ENCODE data around the gene AVEN.

The AVEN gene

DNA sequence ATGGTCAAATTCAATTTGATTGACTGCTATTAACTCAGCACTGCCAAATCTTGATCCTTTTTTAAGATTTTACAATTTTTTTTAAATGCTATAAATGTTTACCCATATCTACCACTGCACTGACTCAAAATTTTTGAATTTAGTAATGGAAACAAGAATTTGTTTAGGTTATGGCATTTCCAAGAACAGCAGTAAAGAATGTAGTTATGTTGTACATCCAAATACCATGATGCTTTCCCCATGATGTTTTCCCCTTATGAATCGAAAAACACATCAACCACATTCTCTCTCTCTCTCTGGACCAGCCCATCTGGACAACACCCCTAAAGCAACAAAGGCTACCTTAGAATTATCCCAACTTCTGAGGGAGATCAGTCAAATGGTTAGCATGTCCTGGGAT, 56.5 kb downstream of the AVEN start:
- H3K27ac ChIP-seq, result no peak overlapping the region
- no peaks in the 10 kb centered on the region for H3K27me3 ChIP-seq (replicated peaks)
- H3K4me3 ChIP-seq (ENCODE audit: low read depth, low read length), result no peak overlapping the region
- H3K36me3 ChIP-seq (replicated peaks), result no peaks in the 10 kb centered on the region
- DNase-seq, result no peak
- TF ChIP-seq, protein P1, sequence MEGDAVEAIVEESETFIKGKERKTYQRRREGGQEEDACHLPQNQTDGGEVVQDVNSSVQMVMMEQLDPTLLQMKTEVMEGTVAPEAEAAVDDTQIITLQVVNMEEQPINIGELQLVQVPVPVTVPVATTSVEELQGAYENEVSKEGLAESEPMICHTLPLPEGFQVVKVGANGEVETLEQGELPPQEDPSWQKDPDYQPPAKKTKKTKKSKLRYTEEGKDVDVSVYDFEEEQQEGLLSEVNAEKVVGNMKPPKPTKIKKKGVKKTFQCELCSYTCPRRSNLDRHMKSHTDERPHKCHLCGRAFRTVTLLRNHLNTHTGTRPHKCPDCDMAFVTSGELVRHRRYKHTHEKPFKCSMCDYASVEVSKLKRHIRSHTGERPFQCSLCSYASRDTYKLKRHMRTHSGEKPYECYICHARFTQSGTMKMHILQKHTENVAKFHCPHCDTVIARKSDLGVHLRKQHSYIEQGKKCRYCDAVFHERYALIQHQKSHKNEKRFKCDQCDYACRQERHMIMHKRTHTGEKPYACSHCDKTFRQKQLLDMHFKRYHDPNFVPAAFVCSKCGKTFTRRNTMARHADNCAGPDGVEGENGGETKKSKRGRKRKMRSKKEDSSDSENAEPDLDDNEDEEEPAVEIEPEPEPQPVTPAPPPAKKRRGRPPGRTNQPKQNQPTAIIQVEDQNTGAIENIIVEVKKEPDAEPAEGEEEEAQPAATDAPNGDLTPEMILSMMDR (IDR thresholded peaks at IDR 0.05; ENCODE audit: low read depth, low read length, missing control alignments), result no peak
- in situ Hi-C loops (cut with HindIII; ENCODE audit: low pct_ligation_motif_present, low sequenced_read_pairs), result loop anchor here (25.0 kb wide), 1 partner anchor 245 kb away; no protein-coding TSS in a partner anchor

DNA sequence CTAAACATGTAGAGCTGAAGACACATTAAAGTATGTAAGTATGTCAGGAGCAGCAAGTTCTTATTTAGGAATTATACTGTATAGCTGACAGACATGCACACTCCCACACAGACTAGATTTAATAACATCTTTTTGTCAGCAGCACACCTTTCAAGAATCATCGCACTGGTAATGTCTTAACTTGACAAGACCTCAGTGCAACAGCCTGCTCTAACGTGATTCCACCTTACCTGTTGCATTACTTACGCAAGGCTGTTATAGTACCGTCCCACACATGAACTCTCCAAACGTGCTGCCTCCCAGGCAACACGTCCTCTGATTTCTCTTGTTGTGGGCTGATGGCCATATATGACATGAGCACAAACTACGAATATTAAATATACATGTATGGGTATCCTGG, 58.8 kb downstream of the AVEN start:
- no peak for DNase-seq
- Histone ChIP-seq H3K36me3 (replicated peaks) (no peaks in the 10 kb centered on the region), H3K4me3 (ENCODE audit: low read depth, low read length) (no peak overlapping the region), H3K27me3 (replicated peaks) (no peaks in the 10 kb centered on the region), H3K27ac (no peak overlapping the region)
- in situ Hi-C loops (cut with HindIII; ENCODE audit: low pct_ligation_motif_present, low sequenced_read_pairs), result loop anchor here (25.0 kb wide), 1 partner anchor 243 kb away; no protein-coding TSS in a partner anchor
- TF ChIP-seq, protein P1 (IDR thresholded peaks at IDR 0.05; ENCODE audit: low read depth, low read length, missing control alignments), result no peak

DNA sequence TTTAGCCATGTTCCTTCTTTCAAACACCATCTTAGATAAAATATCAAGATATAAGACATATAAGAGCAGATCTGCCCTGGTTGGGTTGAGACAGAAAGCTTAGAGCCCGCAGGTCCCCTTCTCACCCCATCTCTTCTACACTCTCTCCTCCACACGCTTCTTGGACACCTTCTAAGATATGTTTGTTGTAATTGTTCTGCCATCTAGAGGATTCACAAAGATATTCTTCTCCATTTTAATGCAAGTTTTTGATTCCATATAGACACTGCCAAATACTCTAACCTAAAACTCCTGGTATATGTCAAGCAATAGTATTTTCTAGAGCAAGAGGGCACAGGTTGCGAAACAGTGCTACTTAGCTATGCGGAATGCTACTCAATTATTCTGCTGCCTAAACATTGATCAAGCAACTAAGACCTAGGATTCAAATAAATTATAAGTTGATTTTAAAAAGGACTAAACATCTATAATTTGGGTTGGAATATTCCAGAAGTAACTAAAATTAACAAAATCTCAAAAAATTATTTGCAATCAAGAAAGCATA, 63.9 kb downstream of the AVEN start:
- H3K4me3 ChIP-seq (ENCODE audit: low read depth, low read length), result no peak overlapping the region
- no peaks in the 10 kb centered on the region for H3K36me3 ChIP-seq (replicated peaks)
- DNase-seq, result no peak
- H3K27ac ChIP-seq, result no peak overlapping the region
- H3K27me3 ChIP-seq (replicated peaks), result no peaks in the 10 kb centered on the region
- TF ChIP-seq, protein P1 (IDR thresholded peaks at IDR 0.05; ENCODE audit: low read depth, low read length, missing control alignments), result no peak
- in situ Hi-C loops (cut with HindIII; ENCODE audit: low pct_ligation_motif_present, low sequenced_read_pairs), result loop anchor here (25.0 kb wide), 1 partner anchor 238 kb away; no protein-coding TSS in a partner anchor

DNA sequence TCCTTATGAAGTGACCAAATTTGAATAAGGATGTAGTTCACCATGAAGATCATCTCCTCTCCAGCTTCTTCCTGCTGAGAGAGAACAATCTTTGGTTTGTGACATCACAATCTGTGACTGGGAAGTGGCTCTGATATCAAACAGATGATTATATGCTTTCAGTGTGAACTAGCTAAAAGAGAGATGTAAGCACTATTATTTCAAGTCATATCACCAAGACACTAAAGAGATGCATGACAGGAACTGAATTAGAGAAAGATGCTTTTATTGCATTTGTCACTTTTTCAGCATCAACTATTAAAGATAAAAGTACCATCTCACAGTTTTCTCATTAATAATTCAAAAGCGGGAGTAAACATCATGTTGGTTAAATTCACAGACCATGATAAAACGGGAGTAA, 67.2 kb downstream of the AVEN start:
- DNase-seq, result no peak
- in situ Hi-C loops (cut with HindIII; ENCODE audit: low pct_ligation_motif_present, low sequenced_read_pairs), result no loop called here
- TF ChIP-seq, protein P1 (IDR thresholded peaks at IDR 0.05; ENCODE audit: low read depth, low read length, missing control alignments), result no peak
- H3K36me3 ChIP-seq (replicated peaks), result no peaks in the 10 kb centered on the region
- no peak overlapping the region for H3K27ac ChIP-seq
- no peak overlapping the region for H3K4me3 ChIP-seq (ENCODE audit: low read depth, low read length)
- H3K27me3 ChIP-seq (replicated peaks), result no peaks in the 10 kb centered on the region

DNA sequence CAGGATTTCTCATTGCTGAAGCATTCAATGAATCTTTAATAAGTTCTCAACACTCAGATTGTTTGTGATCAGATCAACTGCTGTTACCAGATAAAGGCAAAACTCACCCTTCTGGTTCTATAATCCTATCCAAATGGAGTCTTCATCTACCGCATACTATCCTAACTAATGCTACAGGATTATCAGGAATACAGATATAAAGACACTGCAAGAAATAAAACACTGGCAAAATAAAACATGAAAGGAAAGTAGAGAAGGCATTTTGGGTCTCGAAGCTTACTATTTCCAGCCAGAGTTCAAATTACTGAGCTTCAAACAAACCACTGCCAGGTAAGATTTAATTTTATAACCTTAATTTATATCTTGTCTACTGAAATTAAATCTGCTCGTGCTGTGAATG, 70.2 kb downstream of the AVEN start:
- H3K27ac ChIP-seq, result no peak overlapping the region
- no peak for DNase-seq
- no peaks in the 10 kb centered on the region for H3K36me3 ChIP-seq (replicated peaks)
- TF ChIP-seq, protein P1 (IDR thresholded peaks at IDR 0.05; ENCODE audit: low read depth, low read length, missing control alignments), result no peak
- in situ Hi-C loops (cut with HindIII; ENCODE audit: low pct_ligation_motif_present, low sequenced_read_pairs), result no loop called here
- H3K4me3 ChIP-seq (ENCODE audit: low read depth, low read length), result no peak overlapping the region
- H3K27me3 ChIP-seq (replicated peaks), result no peaks in the 10 kb centered on the region

DNA sequence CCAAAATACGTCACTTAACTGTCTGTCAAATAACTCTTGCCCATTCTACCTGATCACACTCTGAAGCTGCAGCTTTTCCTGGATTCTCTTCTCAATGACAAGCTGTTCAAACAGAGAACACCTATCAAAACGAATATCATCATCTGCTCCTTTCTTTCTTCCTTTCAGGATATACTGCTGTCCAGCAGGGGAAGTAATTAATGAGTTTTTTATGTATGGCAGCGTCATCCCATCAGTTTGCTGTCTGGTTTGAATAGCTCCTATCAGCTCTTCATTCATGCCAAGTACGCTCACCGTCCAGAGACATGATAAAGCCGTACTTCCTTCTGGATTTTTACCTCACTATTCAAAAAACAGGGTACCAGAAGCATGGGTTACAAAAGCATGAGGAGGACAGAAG, 70.8 kb downstream of the AVEN start, which contains the start of gene CHRM5:
Gene CHRM5 (plus strand): TSS at position 274 of the 400 bp plus-strand sequence. CDS start 94,221 bp downstream, outside the sequence.
- no peak for DNase-seq
- Histone ChIP-seq H3K27me3 (replicated peaks) (no peaks in the 10 kb centered on the region), H3K27ac (no peak within 1 kb of the TSS), H3K4me3 (ENCODE audit: low read depth, low read length) (no peak within 1 kb of the TSS), H3K36me3 (replicated peaks) (no peaks in the 10 kb centered on the region)
- TF ChIP-seq, protein P1 (IDR thresholded peaks at IDR 0.05; ENCODE audit: low read depth, low read length, missing control alignments), result peak; percentile 4
- in situ Hi-C loops (cut with HindIII; ENCODE audit: low pct_ligation_motif_present, low sequenced_read_pairs), result no loop called here
